A549 (cell line): ENCODE results near the gene DRD2.

Experiments used
- CEBPB ChIP-seq, 2 experiments: fragments of >200 bp in 1 of 2; sonication (Bioruptor Twin) in 1 of 2; formaldehyde crosslinking in 1 of 2; IDR thresholded peaks; 2 replicates each; pipeline ENCODE4 v1.6.1; 2012 to 2016
- CHD2 ChIP-seq: fragments of 150-350 bp; IDR thresholded peaks from 2 replicates; pipeline ENCODE4 v1.6.1; 2014; ENCODE audit warnings: low read length; ENCODE audit not compliant: partially characterized antibody
- CTCF ChIP-seq: fragments of >200 bp; sonication (Bioruptor Twin); formaldehyde crosslinking; IDR thresholded peaks from 3 replicates; pipeline ENCODE4 v1.5.1; 2016
- FOSL2 ChIP-seq, 2 experiments: fragments of 450-650 bp in 1 of 2; fragments of >200 bp in 1 of 2; sonication (Bioruptor Twin) in 1 of 2; formaldehyde crosslinking; IDR thresholded peaks; 2 replicates each; pipeline versions ENCODE4 v1.5.0 to v1.6.1; 2016 to 2020; ENCODE audit warnings: mild to moderate bottlenecking in 1 of 2, moderate library complexity in 1 of 2
- KDM1A ChIP-seq: fragments of 200-600 bp; sonication (generic); IDR thresholded peaks from 2 replicates; pipeline ENCODE4 v1.6.1; 2016; ENCODE audit warnings: low read depth, mild to moderate bottlenecking
- PBX3 ChIP-seq: IDR thresholded peaks from 2 replicates; pipeline ENCODE4 v1.6.1; 2012
- POLR2A ChIP-seq: IDR thresholded peaks from 2 replicates; pipeline ENCODE4 v1.6.1; 2012; ENCODE audit warnings: mild to moderate bottlenecking, low read length
- REST ChIP-seq: fragments of 200-600 bp; sonication (generic); IDR thresholded peaks from 2 replicates; pipeline ENCODE4 v1.6.1; 2016; ENCODE audit warnings: antibody characterized with exemption, mild to moderate bottlenecking, moderate library complexity
- RFX5 ChIP-seq: fragments of 450-650 bp; IDR thresholded peaks from 2 replicates; pipeline ENCODE4 v1.7.1; 2014; ENCODE audit warnings: antibody characterized with exemption, mild to moderate bottlenecking, moderate library complexity
- SMC3 ChIP-seq: fragments of >200 bp; sonication (Bioruptor Twin); formaldehyde crosslinking; IDR thresholded peaks from 3 replicates; pipeline ENCODE4 v1.6.1; 2018; ENCODE audit warnings: inconsistent platforms
- USF2 ChIP-seq: fragments of 450-650 bp; IDR thresholded peaks from 2 replicates; pipeline ENCODE4 v1.6.1; 2014; ENCODE audit warnings: antibody characterized with exemption
- ZFP36 ChIP-seq: fragments of 450-650 bp; IDR thresholded peaks from 2 replicates; pipeline ENCODE4 v1.6.1; 2014; ENCODE audit warnings: borderline replicate concordance; ENCODE audit not compliant: partially characterized antibody

- no peak for TF ChIP-seq CTCF
- TF ChIP-seq PBX3, result no peak
- TF ChIP-seq SMC3, result no peak
- TF ChIP-seq KDM1A, result no peak
- no peak for TF ChIP-seq RFX5
- no peak for TF ChIP-seq CHD2
- TF ChIP-seq CEBPB (IDR thresholded peaks at IDR 0.05), result no peak
- no peak for TF ChIP-seq FOSL2 (IDR thresholded peaks at IDR 0.05)
- no peak for TF ChIP-seq FOSL2 (CRISPR knock-in tag; IDR thresholded peaks at IDR 0.05)
- TF ChIP-seq REST, result no peak
- TF ChIP-seq USF2, result no peak
- no peak for TF ChIP-seq POLR2A
- no peak for TF ChIP-seq ZFP36
These were observed 77.4 kb downstream of the DRD2 start for GRCh38 chr11:113397821-113398220.
